ENCODE data around the gene SEMA6A.
A peak's percentile ranks its signal among the peaks of the same experiment; 100 is the strongest.

SEMA6A gene

GRCh38 chr5:116616876-116617275 is 42.3 kb upstream of the SEMA6A start:
- H2BK15ac ChIP-seq (ENCODE audit: low read depth, poor library complexity, severe bottlenecking), result no peak overlapping the region
- no peak overlapping the region for H2BK5ac ChIP-seq (ENCODE audit: low read depth, low read length, poor library complexity, severe bottlenecking)
- no peak overlapping the region for H2BK120ac ChIP-seq (ENCODE audit: low read depth, low read length)
- no peaks in the 10 kb centered on the region for H3K9me3 ChIP-seq (ENCODE audit: control insufficient read depth, low read length)
- H3K4me1 ChIP-seq (ENCODE audit: control insufficient read depth, insufficient read depth, low read depth, low read length), result peaks cover 9% of the 10 kb centered on the region
- H3K27ac ChIP-seq (ENCODE audit: low read length, poor library complexity, severe bottlenecking), result no peak overlapping the region
- H3K79me1 ChIP-seq (replicated peaks; ENCODE audit: low read length, poor library complexity, severe bottlenecking), result no peaks in the 10 kb centered on the region
- no peak overlapping the region for H4K8ac ChIP-seq (ENCODE audit: low read length)
- H3K4ac ChIP-seq (ENCODE audit: low read depth in 1 of 2, low read length in 2 of 2), result no peak overlapping the region
- H3K23ac ChIP-seq (ENCODE audit: low read length in 2 of 2), result no peak overlapping the region
- no peak overlapping the region for H3K14ac ChIP-seq (ENCODE audit: low read length in 2 of 2)
- DNase-seq, result peak; percentile 28
- no peak overlapping the region for H3K18ac ChIP-seq (ENCODE audit: low read depth in 1 of 2, low read length in 2 of 2)
- no peak overlapping the region for H2AK5ac ChIP-seq (ENCODE audit: low read length, severe bottlenecking)
- H2BK12ac ChIP-seq (ENCODE audit: low read length in 2 of 2), result no peak overlapping the region
- H3K4me2 ChIP-seq (ENCODE audit: low read length, poor library complexity, severe bottlenecking), result no peak overlapping the region
- no peak overlapping the region for H4K91ac ChIP-seq (ENCODE audit: low read length)
- no peak overlapping the region for H3K9ac ChIP-seq (ENCODE audit: low read length)
- H2AFZ ChIP-seq (ENCODE audit: low read depth, low read length), result no peak overlapping the region
- H3K4me3 ChIP-seq (ENCODE audit: insufficient read depth in 1 of 2, low read depth in 1 of 2, low read length in 2 of 2), result no peak overlapping the region
- WGBS, result 81% methylated on average over 1 of the region's 1 CpG
- no peaks in the 10 kb centered on the region for H3K36me3 ChIP-seq (ENCODE audit: control insufficient read depth in 1 of 2, insufficient read depth in 2 of 2, low read depth in 1 of 2, low read length in 2 of 2)
- H3K27me3 ChIP-seq (ENCODE audit: control insufficient read depth in 1 of 2, insufficient read depth in 1 of 2, low read length in 2 of 2), result no peaks in the 10 kb centered on the region

- Histone ChIP-seq H3K79me1 (replicated peaks; ENCODE audit: low read length, poor library complexity, severe bottlenecking) (no peaks in the 10 kb centered on the region), H4K91ac (ENCODE audit: low read length) (no peak overlapping the region), H2BK12ac (ENCODE audit: low read length in 2 of 2) (no peak overlapping the region), H2BK15ac (ENCODE audit: low read depth, poor library complexity, severe bottlenecking) (no peak overlapping the region), H3K9me3 (ENCODE audit: control insufficient read depth, low read length) (no peaks in the 10 kb centered on the region), H3K27me3 (ENCODE audit: control insufficient read depth in 1 of 2, insufficient read depth in 1 of 2, low read length in 2 of 2) (no peaks in the 10 kb centered on the region), H2BK5ac (ENCODE audit: low read depth, low read length, poor library complexity, severe bottlenecking) (no peak overlapping the region), H2BK120ac (ENCODE audit: low read depth, low read length) (no peak overlapping the region), H3K9ac (ENCODE audit: low read length) (no peak overlapping the region), H3K27ac (ENCODE audit: low read length, poor library complexity, severe bottlenecking) (peak overlapping the region; percentile 49), H3K14ac (ENCODE audit: low read length in 2 of 2) (no peak overlapping the region), H3K36me3 (ENCODE audit: control insufficient read depth in 1 of 2, insufficient read depth in 2 of 2, low read depth in 1 of 2, low read length in 2 of 2) (no peaks in the 10 kb centered on the region), H3K18ac (ENCODE audit: low read depth in 1 of 2, low read length in 2 of 2) (no peak overlapping the region), H3K4me2 (ENCODE audit: low read length, poor library complexity, severe bottlenecking) (no peak overlapping the region), H3K4ac (ENCODE audit: low read depth in 1 of 2, low read length in 2 of 2) (no peak overlapping the region), H2AK5ac (ENCODE audit: low read length, severe bottlenecking) (no peak overlapping the region), H3K23ac (ENCODE audit: low read length in 2 of 2) (no peak overlapping the region), H4K8ac (ENCODE audit: low read length) (no peak overlapping the region), H3K4me3 (ENCODE audit: insufficient read depth in 1 of 2, low read depth in 1 of 2, low read length in 2 of 2) (no peak overlapping the region), H3K4me1 (ENCODE audit: control insufficient read depth, insufficient read depth, low read depth, low read length) (peaks cover 9% of the 10 kb centered on the region), H2AFZ (ENCODE audit: low read depth, low read length) (no peak overlapping the region)
- 82% methylated on average over 3 of the region's 5 CpGs for WGBS
- no peak for DNase-seq
Measured at GRCh38 chr5:116614603-116614920, 39.9 kb upstream of the SEMA6A start.

GRCh38 chr5:116613445-116613844 is 38.8 kb upstream of the SEMA6A start:
- H3K9me3 ChIP-seq (ENCODE audit: control insufficient read depth, low read length), result no peaks in the 10 kb centered on the region
- no peak overlapping the region for H3K23ac ChIP-seq (ENCODE audit: low read length in 2 of 2)
- no peak overlapping the region for H3K27ac ChIP-seq (ENCODE audit: low read length, poor library complexity, severe bottlenecking)
- no peak overlapping the region for H2BK120ac ChIP-seq (ENCODE audit: low read depth, low read length)
- no peak overlapping the region for H2BK5ac ChIP-seq (ENCODE audit: low read depth, low read length, poor library complexity, severe bottlenecking)
- peaks cover 9% of the 10 kb centered on the region for H3K4me1 ChIP-seq (ENCODE audit: control insufficient read depth, insufficient read depth, low read depth, low read length)
- H2BK15ac ChIP-seq (ENCODE audit: low read depth, poor library complexity, severe bottlenecking), result no peak overlapping the region
- H4K91ac ChIP-seq (ENCODE audit: low read length), result no peak overlapping the region
- H3K4me2 ChIP-seq (ENCODE audit: low read length, poor library complexity, severe bottlenecking), result no peak overlapping the region
- no peak overlapping the region for H3K18ac ChIP-seq (ENCODE audit: low read depth in 1 of 2, low read length in 2 of 2)
- no peaks in the 10 kb centered on the region for H3K36me3 ChIP-seq (ENCODE audit: control insufficient read depth in 1 of 2, insufficient read depth in 2 of 2, low read depth in 1 of 2, low read length in 2 of 2)
- WGBS, result 88% methylated on average over 1 of the region's 1 CpG
- no peaks in the 10 kb centered on the region for H3K79me1 ChIP-seq (replicated peaks; ENCODE audit: low read length, poor library complexity, severe bottlenecking)
- no peak for DNase-seq
- H3K27me3 ChIP-seq (ENCODE audit: control insufficient read depth in 1 of 2, insufficient read depth in 1 of 2, low read length in 2 of 2), result no peaks in the 10 kb centered on the region
- H3K4me3 ChIP-seq (ENCODE audit: insufficient read depth in 1 of 2, low read depth in 1 of 2, low read length in 2 of 2), result no peak overlapping the region
- no peak overlapping the region for H3K14ac ChIP-seq (ENCODE audit: low read length in 2 of 2)
- no peak overlapping the region for H2BK12ac ChIP-seq (ENCODE audit: low read length in 2 of 2)
- no peak overlapping the region for H3K9ac ChIP-seq (ENCODE audit: low read length)
- no peak overlapping the region for H4K8ac ChIP-seq (ENCODE audit: low read length)
- H2AK5ac ChIP-seq (ENCODE audit: low read length, severe bottlenecking), result peak overlapping the region; percentile 93
- H3K4ac ChIP-seq (ENCODE audit: low read depth in 1 of 2, low read length in 2 of 2), result no peak overlapping the region
- no peak overlapping the region for H2AFZ ChIP-seq (ENCODE audit: low read depth, low read length)

- Histone ChIP-seq H3K23ac (ENCODE audit: low read length in 2 of 2) (no peak overlapping the region), H3K9me3 (ENCODE audit: control insufficient read depth, low read length) (no peaks in the 10 kb centered on the region), H3K27me3 (ENCODE audit: control insufficient read depth in 1 of 2, insufficient read depth in 1 of 2, low read length in 2 of 2) (no peaks in the 10 kb centered on the region), H3K9ac (ENCODE audit: low read length) (no peak overlapping the region), H3K4me2 (ENCODE audit: low read length, poor library complexity, severe bottlenecking) (no peak overlapping the region), H3K4ac (ENCODE audit: low read depth in 1 of 2, low read length in 2 of 2) (no peak overlapping the region), H3K36me3 (ENCODE audit: control insufficient read depth in 1 of 2, insufficient read depth in 2 of 2, low read depth in 1 of 2, low read length in 2 of 2) (no peaks in the 10 kb centered on the region), H3K27ac (ENCODE audit: low read length, poor library complexity, severe bottlenecking) (no peak overlapping the region), H3K79me1 (replicated peaks; ENCODE audit: low read length, poor library complexity, severe bottlenecking) (no peaks in the 10 kb centered on the region), H2BK15ac (ENCODE audit: low read depth, poor library complexity, severe bottlenecking) (no peak overlapping the region), H2BK5ac (ENCODE audit: low read depth, low read length, poor library complexity, severe bottlenecking) (no peak overlapping the region), H2AFZ (ENCODE audit: low read depth, low read length) (no peak overlapping the region), H3K18ac (ENCODE audit: low read depth in 1 of 2, low read length in 2 of 2) (no peak overlapping the region), H4K91ac (ENCODE audit: low read length) (no peak overlapping the region), H3K4me3 (ENCODE audit: insufficient read depth in 1 of 2, low read depth in 1 of 2, low read length in 2 of 2) (no peak overlapping the region), H2AK5ac (ENCODE audit: low read length, severe bottlenecking) (no peak overlapping the region), H2BK120ac (ENCODE audit: low read depth, low read length) (no peak overlapping the region), H4K8ac (ENCODE audit: low read length) (no peak overlapping the region), H3K4me1 (ENCODE audit: control insufficient read depth, insufficient read depth, low read depth, low read length) (peaks cover 9% of the 10 kb centered on the region), H3K14ac (ENCODE audit: low read length in 2 of 2) (no peak overlapping the region), H2BK12ac (ENCODE audit: low read length in 2 of 2) (no peak overlapping the region)
- no peak for DNase-seq
- 81% methylated on average over 3 of the region's 5 CpGs for WGBS
Measured at GRCh38 chr5:116612431-116612830, 37.8 kb upstream of the SEMA6A start.
